C1 segment of cervical spinal cord (tissue), 14 donors: ENCODE measurements around the gene TAS2R43.
"Not testable (repeated sequence)": the region's sequence is repeated elsewhere in the genome, so short reads cannot be mapped to it uniquely, and the experiment has no call there.

Experiments used
- DNase-seq, 14 donors: peaks; one replicate each; lab custom pipeline; 2025; lab: John Stamatoyannopoulos, UW

Gene TAS2R43

GRCh38 chr12:11059784-11060183 is 32.3 kb downstream of the TAS2R43 start:
- DNase-seq: no peak

- no peak for DNase-seq
These were observed 33.1 kb downstream of the TAS2R43 start for GRCh38 chr12:11059041-11059440.

GRCh38 chr12:11055306-11055705 is 36.8 kb downstream of the TAS2R43 start:
- no peak for DNase-seq

GRCh38 chr12:11049806-11050531 is 42.1 kb downstream of the TAS2R43 start:
- DNase-seq: not testable (repeated sequence)

- DNase-seq: not testable (repeated sequence)
These were observed 50.7 kb downstream of the TAS2R43 start for GRCh38 chr12:11041366-11041765.
